A549 treated with CpdA at 1 μM for 4 hours (cell line): Measurements from ENCODE around the gene ANAPC2. TPM values are rescaled to one million over a fixed set of nuclear protein-coding genes. Genes with fewer than 3 reads are reported as not detected.

Source experiments
- total RNA-seq: library from RNA; stranded (reverse); fragments of 200-300 nt; extraction: Qiagen RNA extraction; gene quantifications from 5 replicates; pipeline ENCODE4 v1.2.3, GENCODE V29; 2022; ENCODE audit warnings: low read depth

ANAPC2 gene
- total RNA-seq = 25.4 to 37.9 TPM (median 36.1 TPM) in 5 replicates

GRCh38 chr9:137188490-137189296 lies at the start of gene ANAPC2, which contains the start of gene SSNA1:
ANAPC2 (minus strand) TSS chr9:137188560; CDS start chr9:137188532, 28 bp downstream.
SSNA1 (plus strand) TSS chr9:137188676; CDS start chr9:137188727, 51 bp downstream.

GRCh38 chr9:137230705-137231371 lies 42.5 kb upstream of the ANAPC2 start, which contains the start of gene SLC34A3:
SLC34A3 (plus strand) TSS chr9:137230901; CDS start chr9:137231703, 802 bp downstream.

GRCh38 chr9:137227054-137227852 lies 38.9 kb upstream of the ANAPC2 start, which contains the start of gene RNF224:
RNF224 (plus strand) TSS chr9:137227502; CDS start chr9:137228336, 834 bp downstream.

GRCh38 chr9:137224830-137225694 lies 36.7 kb upstream of the ANAPC2 start, which contains the start of gene CYSRT1:
CYSRT1 (plus strand) TSS chr9:137225174; CDS start chr9:137225622, 448 bp downstream.

GRCh38 chr9:137222190-137223077 lies 34.1 kb upstream of the ANAPC2 start, which contains the start of gene RNF208:
RNF208 (minus strand) TSS chr9:137222240; CDS start chr9:137221212, 1,028 bp downstream.

GRCh38 chr9:137205126-137206069 lies 17.0 kb upstream of the ANAPC2 start, which contains the start of the genes NDOR1 and TMEM203:
NDOR1 (plus strand) TSS chr9:137205700; CDS start chr9:137205778, 78 bp downstream.
TMEM203 (minus strand) TSS chr9:137205648; CDS start chr9:137205414, 234 bp downstream.

GRCh38 chr9:137200311-137201204 lies 12.2 kb upstream of the ANAPC2 start, which contains the start of gene TPRN:
TPRN (minus strand) TSS chr9:137200741; CDS start chr9:137200711, 30 bp downstream.

GRCh38 chr9:137169896-137170358 lies 18.4 kb downstream of the ANAPC2 start, which contains the start of gene LRRC26:
LRRC26 (minus strand) TSS chr9:137170051; CDS start chr9:137169943, 108 bp downstream.

GRCh38 chr9:137138722-137139467 lies 49.5 kb downstream of the ANAPC2 start, which contains the start of gene GRIN1:
GRIN1 (plus strand) TSS chr9:137139154; CDS start chr9:137139487, 333 bp downstream.

Other genes with a start within 250 kb of the ANAPC2 start
- gene FBXW5, start 243.8 kb downstream of the ANAPC2 start, total RNA-seq = 61.9 to 101 TPM (median 95.1 TPM) in 5 replicates
- 0.54 to 1.9 TPM (median 1.2 TPM) in 5 replicates for gene C8G, start 243.3 kb downstream of the ANAPC2 start, total RNA-seq
- gene LCN12, start 236.3 kb downstream of the ANAPC2 start, total RNA-seq = 0.51 to 2.0 TPM (median 1.1 TPM) in 5 replicates
- gene PTGDS, start 211.1 kb downstream of the ANAPC2 start, total RNA-seq = 0.35 to 0.71 TPM (median 0.39 TPM) in 3 of 5 replicates, not detected in the others
- 0.02 TPM in 1 of 5 replicates, not detected in the others for gene LCNL1, start 205.6 kb downstream of the ANAPC2 start, total RNA-seq
- gene PAXX, start 196.1 kb downstream of the ANAPC2 start, total RNA-seq = 49.2 to 83.7 TPM (median 73.5 TPM) in 5 replicates
- 1.7 to 4.0 TPM (median 3.5 TPM) in 5 replicates for gene CLIC3, start 192.0 kb downstream of the ANAPC2 start, total RNA-seq
- 23.2 to 31.7 TPM (median 25.6 TPM) in 5 replicates for gene ABCA2, start 160.3 kb downstream of the ANAPC2 start, total RNA-seq
- gene FUT7, start 156.5 kb downstream of the ANAPC2 start, total RNA-seq = 0.05 TPM in 2 of 5 replicates, not detected in the others
- 36.7 to 87.5 TPM (median 78.6 TPM) in 5 replicates for gene NPDC1, start 142.4 kb downstream of the ANAPC2 start, total RNA-seq
- gene ENTPD2, start 134.5 kb downstream of the ANAPC2 start, total RNA-seq = 0.72 to 1.2 TPM (median 0.76 TPM) in 5 replicates
- gene SAPCD2, start 118.0 kb downstream of the ANAPC2 start, total RNA-seq = 13.9 to 28.6 TPM (median 24.4 TPM) in 5 replicates
- 9.7 to 15.4 TPM (median 11.3 TPM) in 5 replicates for gene UAP1L1, start 111.0 kb downstream of the ANAPC2 start, total RNA-seq
- gene MAN1B1, start 101.6 kb downstream of the ANAPC2 start, total RNA-seq = 41.0 to 54.7 TPM (median 47.7 TPM) in 5 replicates
- gene DPP7, start 73.8 kb downstream of the ANAPC2 start, total RNA-seq = 71.6 to 131 TPM (median 112 TPM) in 5 replicates
- gene GRIN1, start 49.4 kb downstream of the ANAPC2 start, total RNA-seq = 0.31 to 1.0 TPM (median 0.38 TPM) in 5 replicates
- gene LRRC26, start 18.5 kb downstream of the ANAPC2 start, total RNA-seq = 0.48 to 2.1 TPM (median 1.3 TPM) in 5 replicates
- not detected in 5 replicates for gene TMEM210, start 16.5 kb downstream of the ANAPC2 start, total RNA-seq
- gene SSNA1, start 116 bp upstream of the ANAPC2 start, total RNA-seq = 88.4 to 157 TPM (median 143 TPM) in 5 replicates
- 5.6 to 11.1 TPM (median 10.3 TPM) in 5 replicates for gene TPRN, start 12.2 kb upstream of the ANAPC2 start, total RNA-seq
- gene TMEM203, start 17.1 kb upstream of the ANAPC2 start, total RNA-seq = 32.9 to 47.1 TPM (median 45.3 TPM) in 5 replicates
- 15.2 to 19.1 TPM (median 16.4 TPM) in 5 replicates for gene NDOR1, start 17.1 kb upstream of the ANAPC2 start, total RNA-seq
- 1.1 to 2.4 TPM (median 1.9 TPM) in 5 replicates for gene RNF208, start 33.7 kb upstream of the ANAPC2 start, total RNA-seq
- gene CYSRT1, start 36.6 kb upstream of the ANAPC2 start, total RNA-seq = 3.3 to 5.0 TPM (median 4.0 TPM) in 5 replicates
- gene RNF224, start 38.9 kb upstream of the ANAPC2 start, total RNA-seq = 0.10 to 0.24 TPM (median 0.20 TPM) in 5 replicates
- 0.07 to 0.13 TPM (median 0.08 TPM) in 5 replicates for gene SLC34A3, start 42.3 kb upstream of the ANAPC2 start, total RNA-seq
- gene TUBB4B, start 52.7 kb upstream of the ANAPC2 start, total RNA-seq = 595 to 818 TPM (median 736 TPM) in 5 replicates
- gene STPG3, start 62.7 kb upstream of the ANAPC2 start, total RNA-seq = not detected in 5 replicates
- gene NELFB, start 66.8 kb upstream of the ANAPC2 start, total RNA-seq = 42.8 to 63.0 TPM (median 54.8 TPM) in 5 replicates
- 17.8 to 30.2 TPM (median 27.4 TPM) in 5 replicates for gene TOR4A, start 89.2 kb upstream of the ANAPC2 start, total RNA-seq
- 2.7 to 7.1 TPM (median 5.4 TPM) in 5 replicates for gene NRARP, start 113.7 kb upstream of the ANAPC2 start, total RNA-seq
- gene EXD3, start 234.6 kb upstream of the ANAPC2 start, total RNA-seq = 6.1 to 7.4 TPM (median 6.9 TPM) in 5 replicates
- 1.0 to 1.5 TPM (median 1.5 TPM) in 5 replicates for gene NOXA1, start 234.8 kb upstream of the ANAPC2 start, total RNA-seq